Middle frontal gyrus (tissue), 1 donor: ENCODE measurements around the gene SPNS2.

Experiments used
- DNase-seq: peaks from one replicate; pipeline ENCODE4 v3.0.0-alpha.2; 2015; ENCODE audit warnings: low spot score; ENCODE audit errors: extremely low spot score

The SPNS2 gene

GRCh38 chr17:4503283-4504025 is 4.8 kb downstream of the SPNS2 start:
- DNase-seq, result no peak

GRCh38 chr17:4504188-4504587 is 5.5 kb downstream of the SPNS2 start:
- DNase-seq, result no peak

- no peak for DNase-seq
Observed at GRCh38 chr17:4505187-4505586, 6.5 kb downstream of the SPNS2 start.

- no peak for DNase-seq
Observed at GRCh38 chr17:4506175-4506813, 7.6 kb downstream of the SPNS2 start.

GRCh38 chr17:4506892-4507291 is 8.2 kb downstream of the SPNS2 start:
- no peak for DNase-seq

- no peak for DNase-seq
Observed at GRCh38 chr17:4507361-4508111, 8.9 kb downstream of the SPNS2 start.

GRCh38 chr17:4508207-4508606 is 9.5 kb downstream of the SPNS2 start:
- DNase-seq, result no peak

GRCh38 chr17:4509401-4509800 is 10.7 kb downstream of the SPNS2 start:
- no peak for DNase-seq

- no peak for DNase-seq
Observed at GRCh38 chr17:4509923-4510617, 11.4 kb downstream of the SPNS2 start.

- DNase-seq, result no peak
Observed at GRCh38 chr17:4510618-4510941, 11.9 kb downstream of the SPNS2 start.

GRCh38 chr17:4511199-4511932 is 12.7 kb downstream of the SPNS2 start:
- DNase-seq, result no peak

GRCh38 chr17:4512156-4513112 is 13.8 kb downstream of the SPNS2 start:
- no peak for DNase-seq

GRCh38 chr17:4513113-4514032 is 14.7 kb downstream of the SPNS2 start:
- DNase-seq, result no peak

GRCh38 chr17:4514206-4514605 is 15.5 kb downstream of the SPNS2 start:
- DNase-seq, result no peak

- no peak for DNase-seq
Observed at GRCh38 chr17:4514779-4515178, 16.1 kb downstream of the SPNS2 start.

GRCh38 chr17:4515501-4515900 is 16.8 kb downstream of the SPNS2 start:
- DNase-seq, result no peak

- no peak for DNase-seq
Observed at GRCh38 chr17:4516735-4517134, 18.1 kb downstream of the SPNS2 start.

GRCh38 chr17:4518901-4519300 is 20.2 kb downstream of the SPNS2 start:
- DNase-seq, result no peak

- DNase-seq, result no peak
Observed at GRCh38 chr17:4519361-4519788, 20.7 kb downstream of the SPNS2 start.
